Mesenchymal stem cell (in vitro differentiated cells and primary cell): Measurements from ENCODE around the gene C9orf85.

Experiments used
- DNase-seq: peaks from one replicate; pipeline ENCODE4 v3.0.0-alpha.2; 2013
- H2AFZ ChIP-seq: one replicate; pipeline ENCODE4 v1.6.1; 2013; ENCODE audit warnings: low read depth, mild to moderate bottlenecking, control low read depth, inconsistent platforms, low read length, moderate library complexity
- H2AK5ac ChIP-seq: 2 replicates; pipeline ENCODE4 v1.6.1; 2013; ENCODE audit warnings: low read length, moderate library complexity, mild to moderate bottlenecking, inconsistent platforms; ENCODE audit not compliant: severe bottlenecking
- H2BK120ac ChIP-seq: one replicate; pipeline ENCODE4 v1.6.1; 2013; ENCODE audit warnings: low read depth, mild to moderate bottlenecking, inconsistent platforms, low read length, moderate library complexity
- H2BK12ac ChIP-seq, 2 experiments: one replicate each; pipeline ENCODE4 v1.6.1; 2013; ENCODE audit warnings: inconsistent platforms in 2 of 2, low read length in 2 of 2, mild to moderate bottlenecking in 2 of 2, moderate library complexity in 2 of 2, control low read depth in 1 of 2
- H2BK15ac ChIP-seq: one replicate; pipeline ENCODE4 v1.6.1; 2013; ENCODE audit warnings: mild to moderate bottlenecking, low read depth, inconsistent platforms; ENCODE audit not compliant: poor library complexity, severe bottlenecking
- H2BK5ac ChIP-seq: 2 replicates; pipeline ENCODE4 v1.6.1; 2013; ENCODE audit warnings: low read depth, mild to moderate bottlenecking, low read length, control low read depth, inconsistent platforms; ENCODE audit not compliant: poor library complexity, severe bottlenecking
- H3K14ac ChIP-seq, 2 experiments: one replicate each; pipeline ENCODE4 v1.6.1; 2013; ENCODE audit warnings: inconsistent platforms in 2 of 2, low read length in 2 of 2, control low read depth in 1 of 2, mild to moderate bottlenecking in 1 of 2, moderate library complexity in 1 of 2
- H3K18ac ChIP-seq, 2 experiments: one replicate each; pipeline ENCODE4 v1.6.1; 2013; ENCODE audit warnings: inconsistent platforms in 2 of 2, low read length in 2 of 2, control low read depth in 1 of 2, low read depth in 1 of 2, mild to moderate bottlenecking in 1 of 2
- H3K23ac ChIP-seq, 2 experiments: one replicate each; pipeline ENCODE4 v1.6.1; 2013; ENCODE audit warnings: inconsistent platforms in 2 of 2, low read length in 2 of 2, mild to moderate bottlenecking in 2 of 2, moderate library complexity in 2 of 2, control low read depth in 1 of 2
- H3K27ac ChIP-seq: 2 replicates; pipeline ENCODE4 v1.5.1; 2013; ENCODE audit warnings: mild to moderate bottlenecking, moderate library complexity, low read length, control low read depth, inconsistent platforms; ENCODE audit not compliant: poor library complexity, severe bottlenecking
- H3K27me3 ChIP-seq, 2 experiments: 2 replicates each; pipeline versions ENCODE4 v1.6.1 to v1.7.0; 2013; ENCODE audit warnings: low read length in 2 of 2, mild to moderate bottlenecking in 2 of 2, moderate library complexity in 2 of 2, control low read depth in 1 of 2, inconsistent platforms in 1 of 2; ENCODE audit not compliant: control insufficient read depth in 1 of 2, insufficient read depth in 1 of 2
- H3K36me3 ChIP-seq, 2 experiments: 2 replicates each; pipeline versions ENCODE4 v1.6.1 to v1.7.0; 2013; ENCODE audit warnings: low read length in 2 of 2, control low read depth in 1 of 2, inconsistent platforms in 1 of 2, low read depth in 1 of 2, mild to moderate bottlenecking in 1 of 2; ENCODE audit not compliant: insufficient read depth in 2 of 2, control insufficient read depth in 1 of 2
- H3K4ac ChIP-seq, 2 experiments: one replicate each; pipeline ENCODE4 v1.6.1; 2013; ENCODE audit warnings: inconsistent platforms in 2 of 2, low read length in 2 of 2, mild to moderate bottlenecking in 2 of 2, moderate library complexity in 2 of 2, control low read depth in 1 of 2, low read depth in 1 of 2
- H3K4me1 ChIP-seq: 2 replicates; pipeline ENCODE4 v1.6.1; 2013; ENCODE audit warnings: low read depth, low read length, control low read depth; ENCODE audit not compliant: control insufficient read depth, insufficient read depth
- H3K4me2 ChIP-seq: 2 replicates; pipeline ENCODE4 v1.6.1; 2013; ENCODE audit warnings: low read length, mild to moderate bottlenecking, inconsistent platforms; ENCODE audit not compliant: poor library complexity, severe bottlenecking
- H3K4me3 ChIP-seq, 2 experiments: 2 replicates each; pipeline versions ENCODE4 v1.5.1 to v1.7.0; 2013; ENCODE audit warnings: low read length in 2 of 2, mild to moderate bottlenecking in 2 of 2, control low read depth in 1 of 2, low read depth in 1 of 2; ENCODE audit not compliant: insufficient read depth in 1 of 2
- H3K79me1 ChIP-seq: replicated peaks from 2 replicates; pipeline ENCODE4 v1.6.1; 2013; ENCODE audit warnings: mild to moderate bottlenecking, control low read depth, low read length, inconsistent platforms; ENCODE audit not compliant: poor library complexity, severe bottlenecking
- H3K9ac ChIP-seq: 2 replicates; pipeline ENCODE4 v1.7.0; 2013; ENCODE audit warnings: mild to moderate bottlenecking, low read length, moderate library complexity
- H3K9me3 ChIP-seq: 2 replicates; pipeline ENCODE4 v1.7.0; 2013; ENCODE audit warnings: mild to moderate bottlenecking, low read length; ENCODE audit not compliant: control insufficient read depth
- H4K8ac ChIP-seq: one replicate; pipeline ENCODE4 v1.6.1; 2013; ENCODE audit warnings: inconsistent platforms, mild to moderate bottlenecking, low read length, moderate library complexity
- H4K91ac ChIP-seq: one replicate; pipeline ENCODE4 v1.6.1; 2013; ENCODE audit warnings: mild to moderate bottlenecking, low read length, inconsistent platforms
- WGBS: methylation state at CpG from one replicate; pipeline ENCODE4 v1.1.7; 2013; ENCODE audit warnings: mixed read lengths; 5-methylcytosine and 5-hydroxymethylcytosine counted together

C9orf85 gene

GRCh38 chr9:71980266-71981190 is 69.1 kb downstream of the C9orf85 start:
- Histone ChIP-seq H2AK5ac (no peak overlapping the region), H3K9ac (no peak overlapping the region), H3K9me3 (no peaks in the 10 kb centered on the region), H2BK15ac (no peak overlapping the region), H3K23ac (no peak overlapping the region), H3K27me3 (no peaks in the 10 kb centered on the region), H3K4me1 (peaks cover 2% of the 10 kb centered on the region), H3K18ac (no peak overlapping the region), H2BK120ac (no peak overlapping the region), H3K36me3 (no peaks in the 10 kb centered on the region), H3K4me3 (no peak overlapping the region), H2BK5ac (no peak overlapping the region), H4K91ac (no peak overlapping the region), H3K4ac (no peak overlapping the region), H4K8ac (no peak overlapping the region), H3K4me2 (no peak overlapping the region), H2AFZ (no peak overlapping the region), H2BK12ac (no peak overlapping the region), H3K79me1 (no peaks in the 10 kb centered on the region), H3K27ac (no peak overlapping the region), H3K14ac (no peak overlapping the region)
- peak; percentile 10 for DNase-seq
- 59% methylated on average over 3 of the region's 5 CpGs for WGBS

DNA sequence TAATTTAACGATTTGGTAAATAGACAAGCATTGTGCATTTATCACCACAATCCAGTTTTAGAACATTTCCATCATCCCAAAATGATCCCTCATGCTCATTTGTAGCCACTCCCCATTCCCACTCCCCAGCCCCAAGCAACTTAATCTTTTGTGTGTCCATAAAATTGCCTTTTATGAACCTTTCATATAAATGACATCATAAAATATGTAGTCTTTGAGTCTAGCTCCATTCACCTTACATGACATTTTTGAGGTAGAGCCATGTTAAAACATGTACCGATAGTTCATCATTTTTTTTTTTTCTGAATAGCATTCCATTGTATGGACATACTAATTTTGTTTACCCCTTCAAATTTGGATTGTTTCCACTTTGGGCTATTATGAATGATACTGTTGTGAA is 70.5 kb downstream of the C9orf85 start:
- Histone ChIP-seq H3K4me3 (no peak overlapping the region), H2BK5ac (no peak overlapping the region), H3K36me3 (no peaks in the 10 kb centered on the region), H3K4me2 (no peak overlapping the region), H3K27me3 (no peaks in the 10 kb centered on the region), H4K91ac (no peak overlapping the region), H3K18ac (no peak overlapping the region), H3K23ac (no peak overlapping the region), H3K79me1 (no peaks in the 10 kb centered on the region), H3K9me3 (no peaks in the 10 kb centered on the region), H3K9ac (no peak overlapping the region), H3K4ac (no peak overlapping the region), H2AK5ac (no peak overlapping the region), H4K8ac (no peak overlapping the region), H2BK15ac (no peak overlapping the region), H2BK12ac (no peak overlapping the region), H3K4me1 (peaks cover 2% of the 10 kb centered on the region), H3K14ac (no peak overlapping the region), H2AFZ (no peak overlapping the region), H2BK120ac (no peak overlapping the region), H3K27ac (no peak overlapping the region)
- DNase-seq, result no peak
- WGBS, result 100% methylated on average over 1 of the region's 2 CpGs

DNA sequence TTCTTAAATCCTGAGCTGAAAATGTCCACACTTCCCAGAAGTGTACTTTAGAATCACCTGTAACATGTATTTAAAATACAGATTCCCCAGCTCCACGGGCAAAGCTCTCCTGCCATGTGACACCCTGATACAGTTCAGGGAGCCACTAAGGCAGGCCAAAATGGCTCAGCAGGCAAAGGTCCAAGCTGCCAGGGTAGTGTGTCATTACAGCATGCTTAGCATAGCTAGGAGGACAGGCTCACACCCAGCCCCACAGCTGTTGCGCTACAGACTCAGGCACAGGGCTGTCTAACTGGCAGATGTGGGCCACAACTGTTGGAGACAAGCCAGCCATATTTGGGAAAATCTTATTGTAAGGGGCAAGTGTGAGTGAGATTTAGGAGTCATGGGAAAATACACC is 73.0 kb downstream of the C9orf85 start:
- DNase-seq, result peak; percentile 14
- Histone ChIP-seq H3K79me1 (no peaks in the 10 kb centered on the region), H3K9me3 (no peaks in the 10 kb centered on the region), H2BK120ac (no peak overlapping the region), H4K8ac (no peak overlapping the region), H3K4me2 (no peak overlapping the region), H2AFZ (no peak overlapping the region), H2BK15ac (no peak overlapping the region), H3K4me1 (peaks cover 2% of the 10 kb centered on the region), H3K9ac (no peak overlapping the region), H2AK5ac (peak overlapping the region; percentile 33), H3K36me3 (no peaks in the 10 kb centered on the region), H3K27ac (no peak overlapping the region), H2BK12ac (peak overlapping the region in 1 of 2 experiments; percentile 86), H2BK5ac (no peak overlapping the region), H3K27me3 (no peaks in the 10 kb centered on the region), H3K18ac (no peak overlapping the region), H3K4me3 (no peak overlapping the region), H4K91ac (peak overlapping the region; percentile 64), H3K23ac (no peak overlapping the region), H3K14ac (no peak overlapping the region), H3K4ac (no peak overlapping the region)
- WGBS, result 83% methylated on average over 2 of the region's 2 CpGs

GRCh38 chr9:71984831-71985281 is 73.4 kb downstream of the C9orf85 start:
- H2BK12ac ChIP-seq, result no peak overlapping the region
- H3K14ac ChIP-seq, result no peak overlapping the region
- no peak overlapping the region for H2AFZ ChIP-seq
- H3K79me1 ChIP-seq, result no peaks in the 10 kb centered on the region
- no peak overlapping the region for H3K27ac ChIP-seq
- no peaks in the 10 kb centered on the region for H3K36me3 ChIP-seq
- no peak overlapping the region for H2AK5ac ChIP-seq
- no peak overlapping the region for H4K91ac ChIP-seq
- H3K4me2 ChIP-seq, result no peak overlapping the region
- no peak overlapping the region for H3K4ac ChIP-seq
- no peak overlapping the region for H3K9ac ChIP-seq
- 57% methylated on average over 6 of the region's 7 CpGs for WGBS
- no peaks in the 10 kb centered on the region for H3K27me3 ChIP-seq
- no peak overlapping the region for H2BK5ac ChIP-seq
- H3K9me3 ChIP-seq, result no peaks in the 10 kb centered on the region
- H3K23ac ChIP-seq, result no peak overlapping the region
- peaks cover 2% of the 10 kb centered on the region for H3K4me1 ChIP-seq
- H3K18ac ChIP-seq, result no peak overlapping the region
- DNase-seq, result peak; percentile 5
- no peak overlapping the region for H2BK15ac ChIP-seq
- no peak overlapping the region for H4K8ac ChIP-seq
- no peak overlapping the region for H3K4me3 ChIP-seq
- H2BK120ac ChIP-seq, result no peak overlapping the region
